Measurements from ENCODE around the gene RELN.

The RELN gene

GRCh38 chr7:103989785-103990767 is 618 bp upstream of the RELN start:
- no peak for FAIRE-seq

GRCh38 chr7:103988468-103989199 is 824 bp downstream of the RELN start:
- no peak for FAIRE-seq

GRCh38 chr7:103987451-103987850 is 2.0 kb downstream of the RELN start:
- FAIRE-seq = no peak

DNA sequence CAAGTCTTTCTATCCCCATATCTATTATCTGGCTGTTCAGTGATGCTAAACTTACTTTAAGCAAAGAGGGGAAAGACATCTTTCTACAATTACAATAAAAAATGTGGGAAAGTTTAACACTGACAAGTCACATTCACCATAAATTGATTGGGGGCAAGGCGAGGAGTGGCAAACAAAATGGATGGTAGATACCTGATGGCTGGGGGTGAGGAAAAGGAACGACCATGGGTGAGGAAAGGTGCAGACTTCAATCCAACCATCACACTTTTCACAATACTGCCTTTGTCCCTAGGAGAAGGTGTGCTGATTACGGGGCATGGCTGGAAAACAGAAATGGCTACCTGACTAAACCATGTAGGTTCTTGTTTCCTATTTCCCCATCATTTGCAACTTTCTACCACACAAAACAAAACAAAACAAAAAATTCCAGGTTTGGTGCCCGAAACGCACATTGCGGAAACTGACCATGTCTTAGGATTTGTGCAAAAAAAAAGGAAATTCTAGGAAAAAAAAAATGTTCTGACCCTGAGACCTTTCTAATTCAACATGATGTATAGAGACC is 3.8 kb downstream of the RELN start:
- no peak for FAIRE-seq

DNA sequence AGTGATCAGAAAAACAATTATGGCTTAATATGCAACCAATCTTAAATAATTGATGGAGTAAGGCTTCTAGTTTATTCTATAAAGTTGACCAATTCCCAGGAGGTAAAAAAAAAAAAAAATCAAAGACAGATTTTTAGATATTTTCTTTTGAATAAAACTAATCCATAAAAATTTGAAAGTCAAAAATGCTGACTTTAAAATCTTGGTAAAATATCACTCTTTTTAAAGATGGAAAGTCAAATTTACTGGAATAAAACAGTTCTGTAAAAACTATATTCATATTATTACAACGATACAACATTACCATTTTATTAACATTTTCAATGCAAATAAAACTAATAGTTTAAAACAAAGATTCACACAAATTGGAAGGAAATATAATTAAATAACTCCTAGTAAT is 5.4 kb downstream of the RELN start:
- no peak for FAIRE-seq

DNA sequence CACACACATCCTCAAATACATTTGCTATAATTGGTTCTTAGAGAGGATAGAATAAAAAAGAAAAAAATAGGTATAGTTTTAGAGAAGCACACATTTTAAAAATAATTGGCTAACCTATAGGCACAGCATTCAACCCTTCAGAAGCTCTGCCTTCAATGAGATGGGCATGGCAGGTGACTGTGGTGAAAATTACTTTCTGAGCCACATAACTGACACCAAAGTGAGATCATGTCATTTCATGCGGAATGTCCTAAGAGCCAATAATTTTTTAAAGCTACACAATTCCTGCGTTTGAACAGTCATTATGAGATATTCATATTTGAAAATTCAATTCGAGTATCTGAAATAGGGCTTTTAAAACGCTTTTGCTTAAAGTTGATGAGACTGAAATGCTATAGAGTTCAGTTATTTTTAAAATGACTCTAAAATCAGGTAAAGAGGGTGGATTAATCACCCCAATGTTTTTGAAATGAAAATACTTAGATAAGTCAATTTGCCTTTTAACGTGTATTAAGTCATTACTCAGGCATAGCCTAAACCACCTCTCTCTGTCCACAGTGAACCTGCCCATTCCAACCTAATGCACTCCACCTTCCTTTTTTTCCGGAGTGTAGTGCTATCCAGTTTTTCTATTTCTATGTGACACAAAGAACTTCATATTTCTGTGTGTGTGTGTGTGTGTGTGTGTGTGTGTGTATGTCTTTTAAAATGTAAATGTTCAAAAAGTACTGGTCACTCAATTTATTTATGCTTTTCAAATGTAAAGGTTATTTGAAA is 6.1 kb downstream of the RELN start:
- no peak for FAIRE-seq

DNA sequence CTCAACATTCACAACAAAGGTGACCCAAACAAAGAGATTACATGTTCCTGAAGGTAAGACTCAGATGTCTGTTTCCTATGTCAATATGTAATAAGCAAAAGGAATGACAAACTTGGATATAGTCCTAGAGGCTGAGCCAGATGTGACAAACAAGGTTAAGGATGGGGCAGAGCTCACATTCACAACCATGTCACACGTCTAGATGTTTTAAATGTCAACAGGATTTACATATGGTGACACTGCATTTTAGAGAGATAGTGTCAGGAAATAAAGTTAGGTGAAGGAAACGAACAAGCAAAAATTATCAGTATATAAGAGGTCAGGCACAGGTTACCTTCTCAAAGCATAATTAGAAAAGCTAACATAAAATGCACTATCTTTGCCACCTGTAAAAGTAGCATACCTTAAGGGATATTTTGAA is 8.4 kb downstream of the RELN start:
- FAIRE-seq = no peak

DNA sequence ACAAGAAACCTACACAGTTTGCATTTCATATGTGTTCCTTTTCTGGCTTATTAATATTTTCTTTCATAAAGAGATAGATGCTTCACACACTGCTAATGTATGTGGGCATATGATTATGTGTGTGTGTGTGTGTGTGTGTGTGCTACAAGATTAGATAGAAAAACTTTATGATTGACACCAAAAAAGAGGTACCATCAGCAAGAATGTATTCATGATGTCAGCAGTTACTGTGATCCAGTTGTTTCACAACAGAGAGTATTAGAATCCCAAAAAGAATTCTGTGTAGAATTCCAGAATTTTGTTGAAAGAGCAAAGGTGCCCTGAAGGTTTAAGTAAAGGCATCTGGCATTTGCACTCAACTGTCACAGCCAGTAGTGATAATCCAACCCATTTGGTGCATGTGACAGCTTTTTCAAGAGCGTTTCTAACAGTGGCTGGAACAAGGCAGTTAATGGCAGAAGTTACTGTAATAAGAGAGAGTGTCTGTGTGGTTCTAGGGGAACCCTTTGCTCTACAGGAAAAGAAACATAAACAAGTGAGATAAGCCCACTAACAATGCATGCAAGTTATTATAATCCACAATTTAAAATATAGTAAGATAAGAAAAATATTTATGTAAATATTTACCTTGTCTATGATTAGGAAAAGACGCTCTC is 16.6 kb downstream of the RELN start:
- FAIRE-seq = no peak

DNA sequence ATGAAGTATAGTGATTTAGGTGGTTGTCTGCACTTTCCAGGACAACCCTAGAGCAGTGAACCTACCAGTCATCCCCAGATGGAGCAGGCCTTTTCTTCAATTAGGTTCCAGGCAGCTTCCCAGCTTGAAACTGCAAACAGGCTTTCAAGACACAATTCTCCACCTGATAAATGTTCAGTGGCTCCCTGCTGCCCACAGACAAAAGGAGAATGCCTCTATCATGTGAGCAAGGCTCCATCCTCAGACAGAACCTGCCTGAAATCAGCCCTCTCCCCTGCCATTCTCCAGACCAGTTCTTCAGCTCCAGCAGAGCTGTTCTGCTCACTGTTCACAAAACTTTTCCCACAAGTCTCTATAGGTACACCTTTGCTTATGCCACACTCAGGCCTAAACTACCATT is 22.1 kb downstream of the RELN start:
- FAIRE-seq = no peak

GRCh38 chr7:103966593-103967277 is 22.7 kb downstream of the RELN start:
- FAIRE-seq = no peak

DNA sequence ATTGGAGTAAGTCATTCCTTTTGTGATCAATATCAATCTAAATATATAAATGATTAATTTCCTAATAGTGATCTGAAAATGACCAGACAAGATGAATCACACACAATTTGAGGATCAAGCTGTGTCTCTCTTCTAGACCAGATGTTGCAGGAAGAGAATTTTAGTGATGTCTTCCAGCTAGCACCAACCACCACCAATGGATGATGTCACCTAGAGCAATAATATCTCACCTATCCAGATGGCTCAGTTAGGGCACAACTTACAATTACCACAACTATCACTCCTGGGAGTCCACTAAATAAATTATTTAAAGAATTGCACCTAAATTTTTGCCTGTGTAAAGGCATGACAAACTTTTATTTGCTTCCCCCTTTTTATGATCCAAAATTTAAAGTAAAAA is 25.2 kb downstream of the RELN start:
- no peak for FAIRE-seq

DNA sequence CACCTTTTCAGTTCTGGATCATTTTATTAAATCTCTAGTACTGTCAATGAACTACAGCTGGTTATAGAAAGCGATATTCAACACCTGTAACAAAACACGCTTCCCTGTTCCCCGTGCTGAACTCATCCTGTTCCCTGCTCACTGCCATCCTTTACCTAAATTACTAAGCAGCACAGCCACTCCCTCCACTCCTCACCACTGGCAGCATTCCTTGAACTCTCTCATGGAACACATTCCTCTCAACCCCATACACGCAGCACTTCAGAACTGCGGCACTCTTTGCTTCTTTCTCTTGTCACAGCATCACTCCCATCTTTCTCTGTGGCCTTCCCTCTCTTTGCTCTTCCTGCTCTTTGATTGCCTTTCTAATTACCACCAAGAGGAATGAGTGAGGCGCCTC is 27.4 kb downstream of the RELN start:
- no peak for FAIRE-seq

- FAIRE-seq = no peak
These were observed 31.1 kb downstream of the RELN start for GRCh38 chr7:103958284-103958818.

DNA sequence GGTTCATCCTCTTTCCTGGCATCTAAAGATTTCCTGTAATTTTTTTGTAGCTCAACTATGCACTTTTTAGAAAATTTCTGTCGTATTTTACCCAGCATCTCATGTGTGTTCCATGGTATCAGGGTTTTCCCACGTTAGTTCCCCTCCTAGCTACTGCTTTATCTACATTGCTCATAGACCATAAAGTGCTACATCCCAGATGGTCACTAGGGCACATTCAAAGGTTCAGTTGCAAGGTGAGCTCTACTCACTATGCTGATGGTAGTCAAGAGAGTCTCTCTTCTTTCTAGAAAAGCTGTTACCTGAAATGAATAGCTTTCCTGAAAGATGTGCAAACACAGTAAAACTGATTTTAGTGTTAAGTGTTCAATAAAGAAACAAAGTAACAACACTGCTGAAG is 33.5 kb downstream of the RELN start:
- no peak for FAIRE-seq

DNA sequence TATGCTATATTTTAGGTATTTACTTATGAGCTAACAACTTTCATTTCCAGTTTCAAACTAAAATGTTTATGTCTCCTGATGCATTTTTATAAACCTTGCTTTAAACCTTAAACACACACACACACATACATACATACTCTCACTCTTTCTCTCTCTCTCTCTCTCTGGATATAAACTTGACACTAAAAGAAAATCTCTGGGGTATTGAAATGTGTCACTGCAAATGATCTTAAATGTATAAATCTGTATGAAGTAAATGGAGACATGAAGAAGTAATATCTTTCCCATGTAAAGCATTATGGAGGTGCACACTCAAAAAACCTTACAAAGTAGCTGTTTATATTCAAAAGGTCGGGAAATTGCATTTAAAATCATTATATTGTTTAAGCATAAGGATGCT is 37.0 kb downstream of the RELN start:
- no peak for FAIRE-seq

DNA sequence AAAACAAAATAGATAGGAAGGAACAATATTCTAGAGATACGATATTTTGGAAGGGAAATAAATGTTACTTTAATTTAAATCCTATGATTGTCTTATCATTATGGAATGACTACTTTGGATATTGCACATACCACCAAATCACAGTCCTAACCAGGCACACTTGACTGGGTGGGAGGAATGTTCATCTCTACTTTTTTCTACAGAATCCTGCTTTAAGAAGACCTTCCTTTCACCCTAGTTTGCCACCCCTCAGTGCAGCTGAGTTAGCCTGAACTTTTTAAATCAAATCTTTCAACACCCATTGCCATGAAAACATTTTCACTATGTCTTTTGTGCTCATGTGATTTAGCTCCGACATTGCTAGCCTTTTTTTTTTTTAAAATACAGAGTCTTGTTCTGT is 38.1 kb downstream of the RELN start:
- no peak for FAIRE-seq

DNA sequence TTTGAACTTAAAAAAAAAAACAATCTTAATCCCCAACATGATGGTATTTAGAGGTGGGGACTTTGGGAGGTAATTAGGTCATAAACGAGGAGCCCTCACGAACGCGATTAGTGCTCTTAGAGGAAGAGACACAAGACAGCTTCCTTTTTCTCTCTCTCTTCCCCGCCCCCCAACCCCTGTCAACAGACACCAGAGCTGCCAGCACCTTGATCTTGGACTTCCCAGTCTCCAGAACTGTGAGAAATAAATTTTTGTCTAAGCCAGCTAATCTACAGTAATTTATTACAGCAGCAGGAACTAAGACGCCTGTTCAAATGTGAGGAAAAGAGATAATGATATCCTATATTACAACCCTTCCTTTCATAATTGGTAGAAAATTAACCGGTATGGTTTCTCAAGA is 40.1 kb downstream of the RELN start:
- FAIRE-seq = no peak

GRCh38 chr7:103947026-103947655 is 42.3 kb downstream of the RELN start:
- no peak for FAIRE-seq

DNA sequence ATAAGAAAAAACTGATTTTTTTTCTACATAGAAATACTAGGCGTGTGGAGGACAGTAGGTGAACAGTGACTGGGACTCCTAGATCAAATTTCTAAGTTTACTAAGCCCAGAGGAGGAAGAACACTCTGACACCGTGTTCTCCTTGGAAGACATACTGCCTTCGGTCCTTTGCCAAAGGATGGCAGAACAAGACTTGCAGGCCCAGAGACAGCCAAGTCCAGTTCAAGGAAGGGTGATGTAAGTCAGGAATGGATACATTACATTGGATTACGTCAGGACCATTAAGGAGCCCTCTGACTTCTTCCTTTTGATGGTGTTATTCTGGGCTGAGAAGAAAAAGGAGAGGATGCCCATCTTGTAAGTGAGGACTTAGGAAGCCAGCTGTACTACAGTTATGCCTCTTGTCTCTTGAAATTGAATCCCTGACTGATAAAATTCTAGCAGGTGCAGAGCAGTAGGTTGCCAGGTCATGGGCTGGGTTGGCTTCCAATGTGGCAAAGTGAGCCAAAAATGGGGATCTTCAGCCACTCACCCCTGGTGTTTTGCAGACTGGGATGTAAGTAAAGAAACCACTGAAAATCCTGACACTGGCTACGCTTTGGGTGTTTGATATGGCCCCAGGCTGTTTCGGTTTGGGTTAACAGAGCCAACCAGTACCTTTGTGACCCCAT is 45.1 kb downstream of the RELN start:
- FAIRE-seq = no peak

- no peak for FAIRE-seq
These were observed 47.5 kb downstream of the RELN start for GRCh38 chr7:103941976-103942375.

Measured in endometrium (tissue), 2 donors.